ENCODE measurements around the gene SHB.

Gene SHB

GRCh38 chr9:38004809-38005560 is 64.0 kb downstream of the SHB start:
- DNase-seq: no peak

GRCh38 chr9:38003946-38004808 is 64.8 kb downstream of the SHB start:
- no peak for DNase-seq

- DNase-seq: no peak
These were observed 65.8 kb downstream of the SHB start for GRCh38 chr9:38003230-38003629.

DNA sequence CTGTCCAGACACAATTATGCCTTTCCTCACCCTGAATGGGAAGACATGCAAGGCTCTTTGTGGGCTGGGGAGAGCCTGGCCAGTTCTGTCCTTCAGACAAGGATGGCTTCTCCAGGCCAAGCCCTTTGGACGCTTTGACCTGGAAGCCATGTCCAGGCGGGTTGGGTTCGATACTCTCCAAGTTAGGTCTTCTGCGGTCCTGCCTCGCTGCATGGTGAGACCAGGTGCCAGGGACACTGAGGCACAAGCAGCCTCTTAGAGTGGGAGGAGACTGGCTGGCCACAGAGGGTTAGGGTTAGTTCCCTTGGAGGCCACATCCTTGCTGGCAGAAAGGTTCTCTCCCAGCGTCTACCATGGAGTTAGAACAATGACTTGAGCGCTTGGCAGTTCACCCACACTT is 67.6 kb downstream of the SHB start:
- DNase-seq: no peak

- DNase-seq: no peak
These were observed 68.3 kb downstream of the SHB start for GRCh38 chr9:38000735-38001134.

GRCh38 chr9:38000332-38000731 is 68.7 kb downstream of the SHB start:
- DNase-seq: no peak

- DNase-seq: no peak
These were observed 69.3 kb downstream of the SHB start for GRCh38 chr9:37999588-38000189.

GRCh38 chr9:37998881-37999587 is 70.0 kb downstream of the SHB start:
- peak in 1 of 2 donors; percentile 45 for DNase-seq

GRCh38 chr9:37997636-37998374 is 71.2 kb downstream of the SHB start:
- DNase-seq: no peak

GRCh38 chr9:37996819-37997217 is 72.2 kb downstream of the SHB start:
- no peak for DNase-seq

DNA sequence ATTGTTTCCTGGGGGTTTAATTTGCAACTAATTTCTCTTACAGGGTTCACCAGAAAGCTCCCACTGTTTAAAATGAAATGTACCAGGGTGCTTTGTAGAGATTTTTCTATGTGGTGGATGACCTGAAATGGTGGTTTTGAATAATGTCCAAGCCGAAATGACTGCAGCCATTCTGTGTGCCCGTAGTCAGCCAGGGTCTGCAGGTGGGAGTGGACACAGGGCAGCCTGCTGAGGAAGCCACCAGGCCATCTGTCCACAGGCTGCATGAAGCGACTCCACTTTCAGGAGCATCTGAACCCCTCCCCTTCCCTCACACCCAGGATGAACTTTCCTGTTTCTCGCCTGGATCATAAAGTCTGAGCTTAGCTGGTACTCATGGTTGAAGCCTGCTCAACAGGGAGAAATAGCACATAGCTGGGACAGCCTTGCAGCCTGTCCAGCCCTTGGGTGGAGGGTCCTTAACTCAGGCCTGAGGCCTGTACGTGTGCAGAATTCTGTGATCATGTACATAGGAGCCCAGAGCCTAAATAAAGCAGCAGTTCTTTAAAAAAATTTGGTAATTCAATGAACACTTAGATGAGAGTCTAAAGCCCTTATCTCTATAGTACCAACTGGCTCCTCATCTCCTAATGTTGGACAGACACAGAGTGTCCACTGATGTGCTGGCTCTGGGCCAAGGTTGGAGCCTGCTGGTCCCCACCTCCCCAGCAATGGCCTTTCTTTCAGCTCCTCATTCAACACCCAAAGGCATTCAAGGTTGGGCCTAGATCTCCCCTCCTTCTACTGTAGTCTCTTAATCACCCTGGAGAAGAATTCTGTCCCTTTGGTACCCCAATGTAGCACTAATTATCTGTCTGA is 72.8 kb downstream of the SHB start:
- DNase-seq: no peak

DNA sequence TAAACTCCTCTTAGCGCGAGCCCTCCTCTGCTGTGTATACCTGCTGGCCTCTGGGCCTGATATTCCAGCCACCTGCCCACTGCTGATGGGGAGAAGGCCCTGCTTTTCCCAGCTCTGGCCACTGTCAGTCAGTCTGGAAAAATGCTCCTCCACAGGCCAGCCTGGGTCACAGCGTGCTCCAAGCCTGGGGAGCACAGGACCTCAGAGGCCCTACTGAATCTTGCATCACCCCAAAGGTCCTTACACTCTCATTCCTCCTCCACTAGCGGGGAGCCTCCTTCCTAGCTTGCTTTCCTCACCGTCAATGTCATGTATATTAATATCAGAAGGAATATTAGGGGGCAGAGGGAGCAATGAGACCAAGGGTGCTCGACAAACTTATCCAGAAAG is 73.7 kb downstream of the SHB start:
- DNase-seq: no peak

DNA sequence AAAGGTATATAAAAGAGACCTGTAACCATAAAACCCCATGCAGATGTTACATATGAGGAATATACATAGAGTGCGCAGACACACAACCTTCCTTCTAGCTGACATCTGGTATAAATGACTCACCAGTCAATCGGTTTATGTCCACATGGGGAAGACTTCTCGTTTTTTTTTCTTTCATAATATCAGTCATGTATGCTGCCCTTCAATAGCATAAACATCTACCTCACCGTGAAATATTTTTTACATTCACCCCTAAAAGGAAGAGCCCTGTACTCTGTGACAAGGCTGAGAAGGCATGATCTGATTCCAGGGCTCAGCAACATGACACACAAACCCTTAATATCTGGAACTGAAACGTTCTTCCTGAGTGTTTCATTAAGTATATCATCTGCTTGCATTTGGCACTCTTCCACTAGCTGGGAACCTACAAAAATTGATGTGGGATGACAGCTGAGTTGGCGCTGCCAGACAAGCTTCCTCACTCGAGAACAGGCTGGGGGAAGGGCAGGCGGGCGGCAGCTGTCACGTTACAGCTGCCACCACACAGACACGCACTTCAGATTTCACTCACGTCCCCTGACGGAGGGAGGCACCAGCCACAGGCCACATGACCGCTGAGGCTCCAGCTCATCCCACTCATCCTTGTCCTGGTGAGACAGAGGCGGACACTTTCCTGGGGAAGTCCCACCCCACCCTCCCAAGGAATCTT is 74.2 kb downstream of the SHB start:
- peak; percentile 19 to 95 for DNase-seq

DNA sequence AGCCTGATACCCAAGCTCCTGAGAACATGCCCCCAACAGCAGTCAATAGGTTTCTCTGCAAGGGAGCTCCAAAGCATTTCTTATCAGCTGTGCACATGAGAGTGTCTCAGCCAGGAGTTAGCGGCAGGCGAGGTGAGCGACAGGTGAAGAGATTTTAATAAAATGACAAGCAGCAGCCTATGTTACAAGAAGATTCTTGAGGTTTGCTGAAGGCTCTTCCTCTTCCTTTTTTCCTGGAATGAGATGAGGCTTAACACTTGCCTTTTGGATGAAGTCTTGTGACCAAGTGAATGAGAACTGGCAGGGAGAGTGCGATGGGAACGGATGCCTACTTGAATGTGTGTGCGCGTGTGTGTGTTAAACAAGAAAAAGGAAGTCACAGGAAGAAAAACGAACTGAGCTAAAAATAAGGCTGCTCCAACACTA is 76.1 kb downstream of the SHB start:
- peak in 1 of 2 donors; percentile 83 for DNase-seq

GRCh38 chr9:37990404-37991015 is 78.5 kb downstream of the SHB start:
- DNase-seq: no peak

GRCh38 chr9:37989701-37990100 is 79.3 kb downstream of the SHB start:
- DNase-seq: no peak

- no peak for DNase-seq
These were observed 80.4 kb downstream of the SHB start for GRCh38 chr9:37988602-37989001.

GRCh38 chr9:37988041-37988440 is 81.0 kb downstream of the SHB start:
- no peak for DNase-seq

DNA sequence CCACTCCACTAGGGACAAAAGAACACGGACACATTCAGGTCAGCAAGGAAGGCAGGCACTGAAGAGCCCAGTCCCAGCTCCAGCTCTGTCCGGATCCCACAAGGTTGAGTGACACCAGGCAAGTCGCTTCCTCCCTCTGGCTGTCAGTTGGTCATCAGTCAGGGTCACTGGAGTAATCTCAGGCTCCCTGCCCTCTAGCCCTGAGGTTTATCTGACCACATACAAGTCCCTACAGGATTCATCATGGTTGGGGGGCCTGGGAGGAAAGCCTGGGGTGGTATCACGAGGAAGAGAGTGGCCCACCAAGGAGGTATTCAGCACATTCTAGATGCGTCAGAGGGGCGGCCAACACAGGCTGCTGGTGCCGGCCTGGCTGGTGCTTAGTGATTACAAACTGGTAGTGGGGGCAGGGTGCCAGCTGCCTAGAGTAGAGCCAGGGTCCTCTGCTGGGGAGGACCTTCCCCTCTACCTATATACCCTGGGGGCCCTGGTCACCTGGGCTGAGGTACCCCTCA is 81.5 kb downstream of the SHB start:
- no peak for DNase-seq

DNA sequence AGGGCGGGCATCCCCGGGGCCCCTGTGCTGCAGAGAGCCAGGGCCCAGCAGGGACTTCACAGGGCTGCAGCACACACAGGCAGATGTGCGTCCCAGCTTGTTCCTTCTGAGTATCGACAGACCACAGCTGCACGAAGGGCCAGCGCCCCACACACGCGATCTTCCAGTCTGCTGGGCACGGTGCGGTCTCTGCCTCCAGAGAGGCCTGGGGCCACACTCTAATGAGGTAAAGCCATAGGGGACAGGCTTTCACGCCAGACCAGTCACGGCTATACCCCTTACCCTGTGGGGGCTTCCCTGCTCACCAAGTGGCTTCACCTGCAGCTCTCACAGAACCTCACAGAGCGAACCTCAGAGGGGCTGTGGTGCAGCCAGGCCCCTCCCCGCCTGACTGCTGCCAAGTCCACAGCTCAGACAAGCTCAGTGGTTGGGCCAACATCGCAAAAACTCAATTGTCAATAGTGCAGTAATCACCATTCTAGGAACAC is 82.2 kb downstream of the SHB start:
- no peak for DNase-seq
